IMR-90 (cell line): ENCODE data around the gene DPCD. TPM values are rescaled to one million over a fixed set of nuclear protein-coding genes. Genes with fewer than 3 reads are reported as not detected.
A peak's percentile ranks its signal among the peaks of the same experiment; 100 is the strongest.

Experiments used
- ATAC-seq: fragments of 200-7000 bp; cut with Tn5 transposase; 2 replicates; pipeline ENCODE4 v1.9.1; 2020; ENCODE audit warnings: low read depth, mild to moderate bottlenecking, moderate library complexity
- BruUV-seq: library from RNA; stranded (reverse); fragments of 400-500 nt; replicated peaks from 2 replicates; lab custom pipeline; 2021; lab: Mats Ljungman, UMichigan
- CTCF ChIA-PET: fragments of 300-600 bp; formaldehyde crosslinking; extraction: SDS; loops from one replicate; lab custom pipeline; 2021; ENCODE audit warnings: antibody characterized with exemption; lab: Yijun Ruan, JAX
- POLR2A ChIA-PET: fragments of 300-600 bp; sonication (Branson Sonifier 250); formaldehyde crosslinking; loops from one replicate; lab custom pipeline; 2022; ENCODE audit warnings: antibody characterized with exemption; ENCODE audit not compliant: unreplicated experiment; lab: Charles Lee
- DNase-seq: peaks from one replicate; pipeline ENCODE4 v3.0.0; 2013
- H2AFZ ChIP-seq: replicated peaks from 2 replicates; pipeline ENCODE3; 2013; ENCODE audit warnings: low read length, mild to moderate bottlenecking; ENCODE audit not compliant: poor library complexity
- H2AK5ac ChIP-seq: 2 replicates; pipeline ENCODE4 v1.6.1; 2013; ENCODE audit warnings: low read depth, low read length, inconsistent platforms
- H2AK9ac ChIP-seq: replicated peaks from 2 replicates; pipeline ENCODE3; 2013; ENCODE audit warnings: mild to moderate bottlenecking, low read depth, low read length, moderate library complexity; ENCODE audit not compliant: poor library complexity
- H2BK120ac ChIP-seq: 2 replicates; pipeline ENCODE4 v1.6.1; 2013; ENCODE audit warnings: low read depth, low read length, inconsistent platforms
- H2BK15ac ChIP-seq: 3 replicates; pipeline ENCODE4 v1.6.1; 2013; ENCODE audit warnings: low read depth, low read length, inconsistent platforms
- H2BK20ac ChIP-seq: 2 replicates; pipeline ENCODE4 v1.6.1; 2013; ENCODE audit warnings: low read depth, mild to moderate bottlenecking, inconsistent platforms, low read length, moderate library complexity
- H2BK5ac ChIP-seq: 2 replicates; pipeline ENCODE4 v1.6.1; 2013; ENCODE audit warnings: mild to moderate bottlenecking, low read depth, low read length, inconsistent platforms; ENCODE audit not compliant: poor library complexity, severe bottlenecking
- H3K14ac ChIP-seq: replicated peaks from 2 replicates; pipeline ENCODE4 v1.6.1; 2013; ENCODE audit warnings: low read depth, low read length, inconsistent platforms
- H3K18ac ChIP-seq: 2 replicates; pipeline ENCODE4 v1.6.1; 2013; ENCODE audit warnings: low read depth, low read length, control low read depth
- H3K23ac ChIP-seq: 2 replicates; pipeline ENCODE4 v1.6.1; 2013; ENCODE audit warnings: low read depth, low read length, inconsistent platforms
- H3K27ac ChIP-seq: 2 replicates; pipeline ENCODE4 v1.5.1; 2013; ENCODE audit warnings: mild to moderate bottlenecking, control low read depth, low read length; ENCODE audit not compliant: insufficient read depth
- H3K27me3 ChIP-seq: 2 replicates; pipeline ENCODE4 v1.6.1; 2013; ENCODE audit warnings: low read length; ENCODE audit not compliant: control insufficient read depth, insufficient read depth
- H3K36me3 ChIP-seq: 2 replicates; pipeline ENCODE4 v1.6.1; 2013; ENCODE audit warnings: low read length, mixed read lengths; ENCODE audit not compliant: control insufficient read depth, insufficient read depth
- H3K4ac ChIP-seq: 2 replicates; pipeline ENCODE4 v1.6.1; 2013; ENCODE audit warnings: low read depth, low read length, inconsistent platforms
- H3K4me1 ChIP-seq: 2 replicates; pipeline ENCODE4 v1.6.1; 2013; ENCODE audit warnings: low read length, mixed read lengths; ENCODE audit not compliant: control insufficient read depth, insufficient read depth
- H3K4me2 ChIP-seq: 2 replicates; pipeline ENCODE4 v1.6.1; 2013; ENCODE audit warnings: low read depth, mild to moderate bottlenecking, control low read depth, low read length, moderate library complexity
- H3K4me3 ChIP-seq: 2 replicates; pipeline ENCODE4 v1.5.1; 2013; ENCODE audit warnings: low read depth, mild to moderate bottlenecking, control low read depth, low read length, moderate library complexity; ENCODE audit not compliant: insufficient read depth
- H3K56ac ChIP-seq: 2 replicates; pipeline ENCODE4 v1.6.1; 2013; ENCODE audit warnings: low read length, inconsistent platforms; ENCODE audit not compliant: insufficient read depth; ENCODE audit errors: extremely low read depth
- H3K79me1 ChIP-seq, 2 experiments: 2 replicates each; pipeline ENCODE4 v1.6.1; 2013; ENCODE audit warnings: low read length in 2 of 2, inconsistent platforms in 1 of 2, low read depth in 1 of 2
- H3K9ac ChIP-seq: 2 replicates; pipeline ENCODE4 v1.6.1; 2013; ENCODE audit warnings: low read depth, low read length, control low read depth
- H3K9me1 ChIP-seq: 2 replicates; pipeline ENCODE4 v1.6.1; 2013; ENCODE audit warnings: low read length, inconsistent platforms; ENCODE audit not compliant: insufficient read depth
- H3K9me3 ChIP-seq: 2 replicates; pipeline ENCODE4 v1.6.1; 2013; ENCODE audit warnings: low read length; ENCODE audit not compliant: control insufficient read depth, insufficient read depth
- H4K20me1 ChIP-seq: 2 replicates; pipeline ENCODE4 v1.6.1; 2013; ENCODE audit warnings: low read length, inconsistent platforms; ENCODE audit not compliant: insufficient read depth
- H4K5ac ChIP-seq: 2 replicates; pipeline ENCODE4 v1.6.1; 2013; ENCODE audit warnings: mild to moderate bottlenecking, low read depth, low read length, control low read depth
- H4K8ac ChIP-seq, 2 experiments: 2 replicates each; pipeline ENCODE4 v1.6.1; 2013; ENCODE audit warnings: low read depth in 2 of 2, low read length in 2 of 2, control low read depth in 1 of 2, inconsistent platforms in 1 of 2
- H4K91ac ChIP-seq: 2 replicates; pipeline ENCODE4 v1.6.1; 2013; ENCODE audit warnings: low read depth, low read length, inconsistent platforms; ENCODE audit not compliant: insufficient read depth
- FOS ChIP-seq: fragments of 150-350 bp; IDR thresholded peaks from 2 replicates; pipeline ENCODE4 v1.6.1; 2016; ENCODE audit warnings: low read depth, low read length
- MAFK ChIP-seq: IDR thresholded peaks from 2 replicates; pipeline ENCODE4 v1.6.1; 2012; ENCODE audit warnings: low read depth, low read length, improper control_type of control experiment
- NFE2L2 ChIP-seq: fragments of 150-350 bp; IDR thresholded peaks from 2 replicates; pipeline ENCODE4 v1.6.1; 2016; ENCODE audit warnings: low read depth, mild to moderate bottlenecking, low read length
- RAD21 ChIP-seq: IDR thresholded peaks from 2 replicates; pipeline ENCODE4 v1.6.1; 2012; ENCODE audit warnings: low read length, improper control_type of control experiment
- SMC3 ChIP-seq: fragments of 150-350 bp; IDR thresholded peaks from 2 replicates; pipeline ENCODE4 v1.6.1; 2016; ENCODE audit warnings: low read depth, mild to moderate bottlenecking, antibody characterized with exemption, low read length, moderate library complexity
- WGBS, 2 experiments: methylation state at CpG; one replicate each; pipeline versions ENCODE4 v1.1.5 to v1.1.7; 2013; ENCODE audit warnings: missing lambda C conversion rate in 2 of 2; ENCODE audit not compliant: insufficient read length in 1 of 2; ENCODE audit errors: extremely low coverage in 2 of 2; 5-methylcytosine and 5-hydroxymethylcytosine counted together
- dilution Hi-C: fragments of 300-500 bp; cut with HindIII; formaldehyde crosslinking; loops from one replicate; pipeline ENCODE4 v1.14.3; 2018; ENCODE audit warnings: low sequenced_read_pairs; ENCODE audit not compliant: unreplicated experiment
- in situ Hi-C: fragments of 300-500 bp; cut with MboI; formaldehyde crosslinking; loops from 3 replicates; pipeline ENCODE4 v1.14.3; 2019; ENCODE audit warnings: low sequenced_read_pairs, inconsistent platforms, mixed read lengths
- intact Hi-C: fragments of 100-400 bp; cut with micrococcal nuclease; formaldehyde crosslinking; loops from 2 replicates; pipeline ENCODE4 v1.10.0; 2022
- polyA plus RNA-seq, 3 experiments: library from polyadenylated mRNA; depleted of rRNA; stranded (reverse); fragments of >200 nt; gene quantifications; 2 replicates each; pipeline ENCODE4 v1.2.3, GENCODE V29; 2012; ENCODE audit warnings: low replicate concordance in 1 of 3
- total RNA-seq: library from RNA; depleted of rRNA; stranded (reverse); fragments of >200 nt; gene quantifications from 2 replicates; pipeline ENCODE4 v1.2.3, GENCODE V29; 2012
- TF ChIP-seq, protein P1 (sequence below): conservative IDR thresholded peaks from 2 replicates; pipeline ENCODE4 v1.5.1; 2012; ENCODE audit warnings: mild to moderate bottlenecking, low read depth, low read length, improper control_type of control experiment

The DPCD gene
- total and polyA plus RNA-seq, 2 of the 4 experiments (the other 2 are of a cell fraction) = 59.1 to 73.7 TPM

- CTCF ChIA-PET = interaction anchor here (0.6 to 1.2 kb wide), 6 partner anchors 10 to 184 kb away, joined by 3 to 9 read pairs (median 4); partner anchors contain the start of genes DPCD and POLL
- H3K27me3 ChIP-seq = no peaks in the 10 kb centered on the region
- H4K20me1 ChIP-seq = no peaks in the 10 kb centered on the region; the same call in 1 of the 2 replicates
- no peak overlapping the region for H2AFZ ChIP-seq
- H4K8ac ChIP-seq = no peak overlapping the region
- no TSS peak for BruUV-seq
- H2BK120ac ChIP-seq = no peak overlapping the region
- DNase-seq (peak; percentile 64), ATAC-seq (peak; percentile 84)
- H4K5ac ChIP-seq = no peak overlapping the region
- peaks cover 8% of the 10 kb centered on the region; the same call in 1 of the 2 replicates for H3K36me3 ChIP-seq
- no peak overlapping the region for H3K4me2 ChIP-seq
- H2AK5ac ChIP-seq = no peak overlapping the region
- no peak overlapping the region for H4K91ac ChIP-seq
- H3K4me3 ChIP-seq = no peak overlapping the region
- H3K4ac ChIP-seq = no peak overlapping the region
- H3K18ac ChIP-seq = no peak overlapping the region
- H2BK15ac ChIP-seq = no peak overlapping the region
- H3K9me1 ChIP-seq = no peaks in the 10 kb centered on the region
- no peak overlapping the region for H3K9ac ChIP-seq
- no peak overlapping the region for H3K27ac ChIP-seq
- H3K56ac ChIP-seq = no peak overlapping the region
- H3K79me1 ChIP-seq = no peaks in the 10 kb centered on the region
- POLR2A ChIA-PET = no interaction called here
- in situ Hi-C loops (no loop called here), intact Hi-C loops (loop anchor here (1.0 kb wide), 1 partner anchor 178 kb away; no protein-coding TSS in a partner anchor), dilution Hi-C loops (no loop called here)
- no peak overlapping the region for H2BK20ac ChIP-seq
- H3K14ac ChIP-seq = no peak overlapping the region
- no peak for TF ChIP-seq FOS
- TF ChIP-seq SMC3 = peak; percentile 53
- TF ChIP-seq MAFK = no peak
- peak; percentile 73 for TF ChIP-seq RAD21
- TF ChIP-seq, protein P1, sequence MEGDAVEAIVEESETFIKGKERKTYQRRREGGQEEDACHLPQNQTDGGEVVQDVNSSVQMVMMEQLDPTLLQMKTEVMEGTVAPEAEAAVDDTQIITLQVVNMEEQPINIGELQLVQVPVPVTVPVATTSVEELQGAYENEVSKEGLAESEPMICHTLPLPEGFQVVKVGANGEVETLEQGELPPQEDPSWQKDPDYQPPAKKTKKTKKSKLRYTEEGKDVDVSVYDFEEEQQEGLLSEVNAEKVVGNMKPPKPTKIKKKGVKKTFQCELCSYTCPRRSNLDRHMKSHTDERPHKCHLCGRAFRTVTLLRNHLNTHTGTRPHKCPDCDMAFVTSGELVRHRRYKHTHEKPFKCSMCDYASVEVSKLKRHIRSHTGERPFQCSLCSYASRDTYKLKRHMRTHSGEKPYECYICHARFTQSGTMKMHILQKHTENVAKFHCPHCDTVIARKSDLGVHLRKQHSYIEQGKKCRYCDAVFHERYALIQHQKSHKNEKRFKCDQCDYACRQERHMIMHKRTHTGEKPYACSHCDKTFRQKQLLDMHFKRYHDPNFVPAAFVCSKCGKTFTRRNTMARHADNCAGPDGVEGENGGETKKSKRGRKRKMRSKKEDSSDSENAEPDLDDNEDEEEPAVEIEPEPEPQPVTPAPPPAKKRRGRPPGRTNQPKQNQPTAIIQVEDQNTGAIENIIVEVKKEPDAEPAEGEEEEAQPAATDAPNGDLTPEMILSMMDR = peak; percentile 66
- no peak for TF ChIP-seq NFE2L2
- H3K23ac ChIP-seq = no peak overlapping the region
- no peak overlapping the region for H2AK9ac ChIP-seq
- H3K9me3 ChIP-seq = no peaks in the 10 kb centered on the region
- WGBS, 2 experiments = no CpG with 5 or more reads among the region's 6 CpGs
- no peaks in the 10 kb centered on the region for H3K4me1 ChIP-seq
- H2BK5ac ChIP-seq = no peak overlapping the region
Measured at GRCh38 chr10:101602761-101603398, 14.8 kb downstream of the DPCD start.
